GM23338 (cell line): ENCODE results near the gene MAGEA9B. TPM values are rescaled to one million over a fixed set of nuclear protein-coding genes. Genes with fewer than 3 reads are reported as not detected.

Experiments
- ATAC-seq: fragments of 200-7000 bp; cut with Tn5 transposase; 3 replicates; pipeline ENCODE4 v1.9.1; 2020
- DNase-seq: peaks from one replicate; pipeline ENCODE4 v3.0.0-alpha.2; 2015; ENCODE audit warnings: low spot score
- H2AFZ ChIP-seq: fragments of 200-600 bp; sonication (generic); 2 replicates; pipeline ENCODE4 v1.8.0; 2016; ENCODE audit warnings: antibody characterized with exemption, mild to moderate bottlenecking, moderate library complexity
- H3F3A ChIP-seq: fragments of 200-600 bp; sonication (generic); replicated peaks from 2 replicates; pipeline ENCODE4 v1.8.0; 2017; ENCODE audit warnings: antibody characterized with exemption, mixed run types, low read depth
- H3K27ac ChIP-seq: fragments of 200-600 bp; sonication (generic); 2 replicates; pipeline ENCODE4 v1.6.1; 2016; ENCODE audit warnings: low read depth
- H3K27me3 ChIP-seq: fragments of 200-600 bp; sonication (generic); 2 replicates; pipeline ENCODE4 v1.8.0; 2016; ENCODE audit warnings: mild to moderate bottlenecking, mixed run types, moderate library complexity; ENCODE audit not compliant: insufficient read depth
- H3K36me3 ChIP-seq: fragments of 200-600 bp; sonication (generic); 2 replicates; pipeline ENCODE4 v1.8.0; 2016; ENCODE audit warnings: mild to moderate bottlenecking; ENCODE audit not compliant: insufficient read depth
- H3K4me1 ChIP-seq: fragments of 200-600 bp; sonication (generic); 2 replicates; pipeline ENCODE4 v1.8.0; 2016; ENCODE audit warnings: mild to moderate bottlenecking, moderate library complexity; ENCODE audit not compliant: insufficient read depth
- H3K4me2 ChIP-seq: fragments of 200-600 bp; sonication (generic); 2 replicates; pipeline ENCODE4 v1.7.1; 2017; ENCODE audit warnings: mixed run types
- H3K4me3 ChIP-seq: fragments of 200-600 bp; sonication (generic); 2 replicates; pipeline ENCODE4 v1.6.1; 2016; ENCODE audit warnings: mixed run types
- H3K79me2 ChIP-seq: fragments of 200-600 bp; sonication (generic); replicated peaks from 2 replicates; pipeline ENCODE4 v1.8.0; 2017; ENCODE audit warnings: mild to moderate bottlenecking; ENCODE audit not compliant: insufficient read depth
- H3K9me2 ChIP-seq: fragments of 200-600 bp; sonication (generic); 2 replicates; pipeline ENCODE4 v1.8.0; 2017; ENCODE audit not compliant: insufficient read depth
- H4K20me1 ChIP-seq: fragments of 200-600 bp; sonication (generic); replicated peaks from 2 replicates; pipeline ENCODE4 v1.8.0; 2017; ENCODE audit warnings: mild to moderate bottlenecking; ENCODE audit not compliant: insufficient read depth
- H3K27ac Mint-ChIP-seq: 2 replicates; pipeline ENCODE4 v1.8.0; 2020; ENCODE audit warnings: inconsistent platforms, mild to moderate bottlenecking, moderate library complexity, mixed read lengths
- H3K27me3 Mint-ChIP-seq: 3 replicates; pipeline ENCODE4 v1.8.0; 2022; ENCODE audit warnings: low read depth, mild to moderate bottlenecking, moderate library complexity, mixed read lengths, inconsistent platforms; ENCODE audit not compliant: insufficient read depth, poor library complexity
- H3K36me3 Mint-ChIP-seq: 3 replicates; pipeline ENCODE4 v1.8.0; 2021; ENCODE audit warnings: low read depth, mild to moderate bottlenecking, inconsistent platforms, moderate library complexity, mixed read lengths
- H3K4me1 Mint-ChIP-seq: 3 replicates; pipeline ENCODE4 v1.8.0; 2020; ENCODE audit warnings: mild to moderate bottlenecking, inconsistent platforms, mixed read lengths
- H3K4me3 Mint-ChIP-seq: 3 replicates; pipeline ENCODE4 v1.8.0; 2021; ENCODE audit warnings: moderate library complexity, mild to moderate bottlenecking, inconsistent platforms, mixed read lengths
- H3K9me3 Mint-ChIP-seq: 3 replicates; pipeline ENCODE4 v1.8.0; 2020; ENCODE audit warnings: moderate library complexity, mild to moderate bottlenecking, inconsistent platforms, mixed read lengths
- EZH2 ChIP-seq: fragments of 200-600 bp; sonication (generic); IDR thresholded peaks from one replicate; pipeline ENCODE4 v1.8.0; 2017; ENCODE audit warnings: antibody characterized with exemption, mild to moderate bottlenecking, low read depth; ENCODE audit not compliant: unreplicated experiment
- JUNB ChIP-seq: IDR thresholded peaks from one replicate; pipeline ENCODE4 v1.6.1; 2016; ENCODE audit warnings: antibody characterized with exemption; ENCODE audit not compliant: unreplicated experiment
- POLR2AphosphoS5 ChIP-seq: IDR thresholded peaks from 2 replicates; pipeline ENCODE4 v1.6.1; 2016; ENCODE audit warnings: antibody characterized with exemption, low read depth
- STAT1 ChIP-seq: IDR thresholded peaks from one replicate; pipeline ENCODE4 v1.6.1; 2016; ENCODE audit warnings: antibody characterized with exemption; ENCODE audit not compliant: unreplicated experiment
- ZNF114 ChIP-seq: fragments of 250-450 bp; sonication (Bioruptor Pico); IDR thresholded peaks from 2 replicates; pipeline ENCODE4 v1.5.0; 2020; ENCODE audit warnings: mild to moderate bottlenecking, moderate library complexity
- ZNF462 ChIP-seq: fragments of 250-450 bp; sonication (Bioruptor Pico); IDR thresholded peaks from 2 replicates; pipeline ENCODE4 v1.5.0; 2020; ENCODE audit warnings: mild to moderate bottlenecking, moderate library complexity
- polyA plus RNA-seq: library from polyadenylated mRNA; unstranded; fragments of >200 nt; fragmentation: Nextera tagmentation; extraction: Ambion mirVana; gene quantifications from 2 replicates; pipeline ENCODE4 v1.2.1, GENCODE V29; 2016
- total RNA-seq: library from RNA; depleted of rRNA; stranded (reverse); fragments of >200 nt; shearing (Covaris generic); gene quantifications from 2 replicates; pipeline ENCODE4 v1.2.3, GENCODE V29; 2014

Gene MAGEA9B
- total and polyA plus RNA-seq, 2 experiments from 2014 or later: 0.52 TPM; not detected in 1

- TF ChIP-seq ZNF462 (CRISPR knock-in tag) (no peak), EZH2 (no peak)
Observed at GRCh38 chrX:149569770-149570169, 17.5 kb downstream of the MAGEA9B start (continued).

GRCh38 chrX:149568701-149569296 is 18.5 kb downstream of the MAGEA9B start:
- Mint-ChIP-seq H3K4me1 (peaks cover 14% of the 10 kb centered on the region; the same call in 2 of the 3 replicates), H3K9me3 (no peaks in the 10 kb centered on the region), H3K27ac (no peak overlapping the region), H3K27me3 (no peaks in the 10 kb centered on the region), H3K36me3 (peaks cover 2% of the 10 kb centered on the region; the same call in 1 of the 3 replicates), H3K4me3 (no peak overlapping the region)
- Histone ChIP-seq H3K4me2 (no peak overlapping the region), H4K20me1 (no peaks in the 10 kb centered on the region), H3K27me3 (no peaks in the 10 kb centered on the region), H3K36me3 (no peaks in the 10 kb centered on the region), H3K79me2 (no peaks in the 10 kb centered on the region), H3K4me1 (no peaks in the 10 kb centered on the region), H3K27ac (no peak overlapping the region), H2AFZ (no peak overlapping the region), H3F3A (no peaks in the 10 kb centered on the region), H3K4me3 (no peak overlapping the region), H3K9me2 (no peaks in the 10 kb centered on the region)
- TF ChIP-seq ZNF114 (CRISPR knock-in tag) (no peak), EZH2 (no peak), POLR2AphosphoS5 (no peak), STAT1 (no peak), ZNF462 (CRISPR knock-in tag) (no peak), JUNB (no peak)
- ATAC-seq (no peak), DNase-seq (no peak)
